Muscle of leg (tissue), 11 donors: Measurements from ENCODE around the gene HIVEP1. TPM values are rescaled to one million over a fixed set of nuclear protein-coding genes. Genes with fewer than 3 reads are reported as not detected.

Experiments used
- DNase-seq: peaks from one replicate; pipeline ENCODE4 v3.0.0; 2013
- H3K27ac ChIP-seq: one replicate; pipeline ENCODE4 v1.5.1; 2013; ENCODE audit warnings: mild to moderate bottlenecking, low read length, control low read depth
- H3K27me3 ChIP-seq: one replicate; pipeline ENCODE4 v1.6.1; 2013; ENCODE audit warnings: low read length; ENCODE audit not compliant: control insufficient read depth, insufficient read depth
- H3K36me3 ChIP-seq: one replicate; pipeline ENCODE4 v1.6.1; 2013; ENCODE audit warnings: low read length; ENCODE audit not compliant: control insufficient read depth, insufficient read depth
- H3K4me1 ChIP-seq: one replicate; pipeline ENCODE4 v1.6.1; 2013; ENCODE audit warnings: low read length; ENCODE audit not compliant: control insufficient read depth, insufficient read depth
- H3K4me3 ChIP-seq: one replicate; pipeline ENCODE4 v1.5.1; 2013; ENCODE audit warnings: low read length, control low read depth
- H3K9me3 ChIP-seq: replicated peaks from 2 replicates; pipeline ENCODE4 v1.6.1; 2013; ENCODE audit warnings: low read depth, low read length; ENCODE audit not compliant: control insufficient read depth
- WGBS: methylation state at CpG from one replicate; pipeline ENCODE4 v1.1.5; 2013; ENCODE audit warnings: missing lambda C conversion rate; ENCODE audit not compliant: insufficient coverage; 5-methylcytosine and 5-hydroxymethylcytosine counted together
- polyA plus RNA-seq, 8 donors: library from polyadenylated mRNA; unstranded; fragments of 120-200 nt; gene quantifications; one replicate each; pipeline versions ENCODE4 v1.2.1 to v1.2.3, GENCODE V29; 2013; ENCODE audit warnings: inconsistent platforms in 1 of 8, low replicate concordance in 1 of 8; ENCODE audit not compliant: insufficient read length in 8 of 8, insufficient read depth in 1 of 8
- total RNA-seq: library from RNA; stranded (reverse); fragments of 120-200 nt; gene quantifications from one replicate; pipeline ENCODE4 v1.2.4, GENCODE V29; 2013

Gene HIVEP1
- total and polyA plus RNA-seq, 9 donors = 16.7 to 27.8 (median 20.7) TPM

DNA sequence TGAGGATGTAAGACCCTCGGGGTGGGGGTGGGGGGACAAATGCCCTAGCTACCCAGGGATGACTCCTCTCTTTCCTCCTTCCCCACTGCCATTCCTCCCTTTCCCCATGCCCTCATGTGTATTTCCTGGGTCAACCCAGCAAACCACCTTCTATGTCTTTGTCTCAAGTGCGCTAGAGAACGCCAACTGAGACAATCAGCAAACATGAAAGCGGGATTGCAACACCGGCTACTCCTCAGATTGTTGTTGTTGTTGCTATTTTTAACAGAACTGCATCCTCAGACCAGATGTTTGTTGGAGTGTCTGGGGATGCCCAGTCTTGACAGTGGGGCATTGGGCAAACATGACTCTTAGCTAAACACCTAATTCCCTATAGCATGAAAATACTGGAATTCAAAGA is 39.3 kb upstream of the HIVEP1 start:
- Histone ChIP-seq H3K9me3 (no peaks in the 10 kb centered on the region), H3K4me3 (no peak overlapping the region), H3K27me3 (no peaks in the 10 kb centered on the region), H3K27ac (no peak overlapping the region), H3K36me3 (no peaks in the 10 kb centered on the region), H3K4me1 (no peaks in the 10 kb centered on the region)
- WGBS = no CpG with 5 or more reads among the region's 5 CpGs
- DNase-seq = no peak

DNA sequence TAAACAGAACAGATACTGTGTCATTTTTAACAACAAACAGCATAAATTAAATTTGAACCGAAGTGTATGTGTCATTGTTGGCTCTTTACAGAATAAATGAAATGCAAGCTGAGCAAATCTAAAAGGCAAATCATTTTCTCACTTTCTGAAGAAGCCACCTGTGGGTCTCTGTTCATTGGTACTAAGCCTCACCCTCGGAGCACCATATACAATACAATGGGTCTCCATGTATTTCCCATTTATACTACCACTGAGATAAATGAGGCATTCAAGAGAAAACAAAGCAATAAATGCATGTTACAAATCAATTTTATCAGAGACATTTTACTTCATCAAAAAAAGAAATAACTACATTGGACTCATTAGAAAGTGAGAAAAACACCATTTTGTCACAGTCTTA is 38.9 kb upstream of the HIVEP1 start:
- Histone ChIP-seq H3K9me3 (no peaks in the 10 kb centered on the region), H3K4me1 (no peaks in the 10 kb centered on the region), H3K4me3 (no peak overlapping the region), H3K27ac (no peak overlapping the region), H3K36me3 (no peaks in the 10 kb centered on the region), H3K27me3 (no peaks in the 10 kb centered on the region)
- no CpG with 5 or more reads among the region's 2 CpGs for WGBS
- no peak for DNase-seq

DNA sequence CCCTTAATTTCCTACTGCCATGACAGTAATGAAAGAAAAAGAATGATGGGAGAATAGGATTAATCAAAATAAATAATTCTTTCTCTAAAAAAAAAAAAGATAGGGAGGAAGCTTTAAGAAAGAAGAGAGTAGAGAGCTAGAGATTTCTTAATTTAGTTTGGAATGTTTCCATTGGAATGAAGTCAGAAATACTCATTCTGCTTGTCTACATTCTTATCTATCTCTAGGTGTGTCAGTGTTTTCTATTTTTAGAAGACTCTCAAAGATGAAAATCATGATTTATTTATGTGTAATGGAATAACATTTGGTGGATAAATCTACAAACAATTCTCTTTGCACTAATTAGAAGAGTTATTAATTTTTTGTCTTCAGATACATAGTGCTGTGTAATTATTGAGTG is 38.0 kb upstream of the HIVEP1 start:
- Histone ChIP-seq H3K4me1 (no peaks in the 10 kb centered on the region), H3K36me3 (no peaks in the 10 kb centered on the region), H3K4me3 (no peak overlapping the region), H3K9me3 (no peaks in the 10 kb centered on the region), H3K27ac (no peak overlapping the region), H3K27me3 (no peaks in the 10 kb centered on the region)
- DNase-seq = peak; percentile 20

DNA sequence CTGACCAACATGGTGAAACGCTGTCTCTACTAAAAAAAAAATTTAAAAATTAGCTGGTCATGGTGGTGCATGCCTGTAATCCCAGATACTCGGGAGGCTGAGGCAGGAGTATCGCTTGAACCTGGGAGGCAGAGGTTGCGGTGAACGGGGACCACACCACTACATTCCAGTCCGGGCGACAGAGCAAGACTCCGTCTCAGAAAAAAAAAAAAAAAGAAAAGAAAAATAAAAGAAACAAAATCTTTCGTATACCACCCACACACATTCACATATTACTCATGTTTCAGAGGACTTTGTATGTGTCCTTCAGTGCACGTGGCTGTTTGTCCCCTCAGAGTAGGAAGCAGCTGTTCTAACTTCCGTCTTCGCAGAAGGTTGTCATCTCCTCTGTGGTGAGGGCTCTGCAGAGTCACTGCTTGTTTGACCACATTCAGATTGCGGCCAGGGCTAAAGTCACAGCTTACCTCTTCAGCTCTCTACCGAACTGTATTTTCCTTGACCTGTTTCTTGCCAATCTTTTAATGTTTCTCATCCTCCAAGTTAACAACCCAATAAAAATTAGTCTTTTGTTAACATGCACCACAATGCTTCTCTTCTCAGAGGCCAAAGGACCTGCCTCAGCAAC is 36.6 kb upstream of the HIVEP1 start:
- DNase-seq = peak; percentile 73
- Histone ChIP-seq H3K9me3 (no peaks in the 10 kb centered on the region), H3K27ac (no peak overlapping the region), H3K36me3 (no peaks in the 10 kb centered on the region), H3K4me3 (no peak overlapping the region), H3K4me1 (no peaks in the 10 kb centered on the region), H3K27me3 (no peaks in the 10 kb centered on the region)
- 78% methylated on average over 7 of the region's 14 CpGs for WGBS

DNA sequence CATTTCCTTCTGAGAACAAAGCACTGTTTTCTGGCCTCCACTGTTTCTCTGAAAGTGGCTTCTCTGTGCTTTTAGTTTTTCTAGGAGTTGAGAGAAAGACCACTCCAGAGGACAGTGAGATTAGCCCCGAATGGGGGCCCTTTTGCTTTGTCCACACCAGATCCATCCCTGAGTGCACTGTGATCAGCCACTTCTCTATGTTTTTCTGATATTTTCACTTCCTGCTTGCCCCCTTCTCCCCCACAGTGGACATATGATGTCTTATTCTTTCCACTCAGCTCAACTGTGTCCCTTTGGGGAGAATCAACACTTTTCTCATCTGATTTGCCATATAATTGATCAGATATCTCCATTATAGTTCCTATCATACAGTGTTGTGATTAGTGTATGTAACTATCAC is 35.6 kb upstream of the HIVEP1 start:
- Histone ChIP-seq H3K27me3 (no peaks in the 10 kb centered on the region), H3K4me3 (no peak overlapping the region), H3K4me1 (no peaks in the 10 kb centered on the region), H3K36me3 (no peaks in the 10 kb centered on the region), H3K9me3 (no peaks in the 10 kb centered on the region), H3K27ac (no peak overlapping the region)
- WGBS = 83% methylated on average over 1 of the region's 1 CpG
- DNase-seq = no peak

DNA sequence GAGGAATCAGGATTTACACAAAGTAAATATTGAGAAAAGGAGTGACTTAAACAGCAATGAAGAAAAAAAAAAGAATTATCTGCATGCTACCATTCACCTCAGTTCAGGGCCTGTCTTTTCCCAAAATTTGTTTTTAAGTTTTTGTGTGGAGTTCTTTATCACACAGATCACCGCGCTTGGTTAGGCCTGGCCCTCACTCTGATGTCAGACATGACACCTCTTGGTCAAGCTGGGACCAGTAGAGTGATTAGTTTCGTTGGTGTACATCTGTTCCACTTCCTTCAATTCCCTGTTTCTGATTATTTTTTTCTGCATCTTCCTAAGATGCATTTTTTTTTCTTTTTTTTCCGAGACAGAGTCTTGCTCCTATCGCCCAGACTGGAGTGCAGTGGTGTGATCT is 34.9 kb upstream of the HIVEP1 start:
- H3K9me3 ChIP-seq = no peaks in the 10 kb centered on the region
- H3K27ac ChIP-seq = no peak overlapping the region
- no CpG with 5 or more reads among the region's 5 CpGs for WGBS
- H3K4me3 ChIP-seq = no peak overlapping the region
- no peaks in the 10 kb centered on the region for H3K27me3 ChIP-seq
- no peaks in the 10 kb centered on the region for H3K36me3 ChIP-seq
- DNase-seq = no peak
- H3K4me1 ChIP-seq = no peaks in the 10 kb centered on the region

DNA sequence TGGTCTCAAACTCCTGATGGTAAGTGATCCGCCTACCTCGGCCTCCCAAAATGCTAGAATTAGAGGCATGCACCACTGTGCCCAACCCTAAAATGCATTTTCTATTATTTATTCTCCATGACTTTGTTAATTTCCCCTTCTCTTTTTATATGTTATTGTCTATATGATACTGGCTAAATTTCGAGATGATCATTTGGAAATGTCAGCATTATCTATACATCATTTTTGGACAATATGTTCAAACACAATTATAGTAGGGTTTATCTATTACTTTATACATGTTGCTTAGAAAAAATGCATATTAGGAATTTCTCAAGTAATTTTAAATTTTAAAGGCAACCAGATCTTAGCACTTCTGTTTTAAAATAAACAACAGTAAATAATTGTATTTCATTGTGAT is 34.4 kb upstream of the HIVEP1 start:
- DNase-seq = no peak
- no peak overlapping the region for H3K27ac ChIP-seq
- no peaks in the 10 kb centered on the region for H3K9me3 ChIP-seq
- no peak overlapping the region for H3K4me3 ChIP-seq
- no peaks in the 10 kb centered on the region for H3K4me1 ChIP-seq
- no peaks in the 10 kb centered on the region for H3K27me3 ChIP-seq
- H3K36me3 ChIP-seq = no peaks in the 10 kb centered on the region
- no CpG with 5 or more reads among the region's 3 CpGs for WGBS

DNA sequence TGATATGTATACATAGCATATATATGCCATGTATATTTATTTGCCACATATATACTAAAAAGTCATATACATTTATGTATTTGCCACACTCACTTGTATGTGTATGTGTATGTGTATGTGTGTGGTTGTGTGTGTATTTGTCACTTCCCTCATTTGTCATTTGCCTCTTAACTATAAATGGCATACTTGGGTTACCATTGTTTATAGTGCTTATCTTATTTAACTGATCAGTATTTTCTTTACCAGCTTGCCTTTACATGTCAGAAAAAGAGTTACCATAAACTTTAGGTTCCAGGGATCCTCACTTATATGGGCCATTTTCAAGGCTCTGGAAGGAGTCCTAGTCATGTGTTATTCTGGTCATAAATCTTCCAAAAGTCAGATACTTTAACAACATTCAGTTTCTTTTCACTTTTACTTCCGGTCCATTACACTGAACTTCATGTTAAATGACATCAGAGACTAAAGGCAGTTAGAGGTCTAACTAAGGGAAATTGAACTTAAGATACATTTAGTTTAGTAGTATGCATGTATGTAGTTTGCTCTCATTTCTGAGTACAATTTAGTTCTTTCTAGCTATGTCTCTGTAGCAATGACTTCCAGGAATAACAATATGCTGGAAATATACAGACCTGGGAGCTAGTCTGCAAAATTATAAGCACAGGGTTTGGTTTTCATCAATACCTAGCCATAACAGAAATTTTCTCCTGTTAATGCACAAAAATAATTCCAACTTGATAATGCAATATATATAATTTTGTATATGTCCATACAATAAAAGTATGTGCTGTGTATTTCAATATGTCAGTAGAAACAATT is 33.7 kb upstream of the HIVEP1 start:
- no peak for DNase-seq
- Histone ChIP-seq H3K27me3 (no peaks in the 10 kb centered on the region), H3K4me3 (no peak overlapping the region), H3K4me1 (no peaks in the 10 kb centered on the region), H3K27ac (no peak overlapping the region), H3K9me3 (no peaks in the 10 kb centered on the region), H3K36me3 (no peaks in the 10 kb centered on the region)
- no CpG with 5 or more reads among the region's 1 CpG for WGBS

DNA sequence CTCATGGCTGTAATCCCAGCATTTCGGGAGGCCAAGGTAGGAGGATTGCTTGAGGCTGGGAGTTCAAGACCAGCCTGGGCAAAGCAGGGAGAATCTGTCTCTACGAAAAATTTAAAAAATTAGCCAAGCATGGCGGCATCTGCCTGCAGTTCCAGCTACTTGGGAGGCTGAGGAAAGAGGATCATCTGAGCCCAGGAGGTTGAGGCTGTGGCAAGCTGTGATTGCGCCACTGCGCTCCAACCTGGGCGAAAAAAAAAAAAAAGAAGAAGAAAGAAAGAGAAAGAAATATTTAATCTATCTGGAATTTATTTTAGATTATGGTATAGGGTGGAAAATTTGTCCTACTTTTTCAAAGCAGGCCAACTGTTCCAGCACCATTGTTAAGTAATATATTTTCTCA is 32.2 kb upstream of the HIVEP1 start:
- WGBS = 86% methylated on average over 3 of the region's 6 CpGs

DNA sequence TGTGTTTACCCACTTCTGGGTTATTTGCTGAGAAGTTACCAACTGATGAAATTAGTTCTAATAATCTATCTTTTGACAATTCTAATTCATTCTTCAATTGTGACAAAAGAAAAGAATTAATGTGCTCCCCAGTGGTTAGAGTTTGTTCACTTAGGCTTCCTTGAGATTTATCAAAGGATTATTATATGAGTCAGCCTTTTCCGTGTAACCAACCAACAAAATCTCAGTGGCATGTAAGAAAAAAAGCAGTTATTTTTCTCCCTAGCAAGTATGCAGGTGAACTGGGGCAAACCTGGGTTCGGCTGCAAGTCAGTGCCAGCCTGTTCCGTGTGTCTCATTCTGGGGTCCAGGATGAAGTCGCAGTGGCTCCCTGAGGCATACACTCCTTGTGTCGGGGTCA is 28.8 kb upstream of the HIVEP1 start:
- Histone ChIP-seq H3K36me3 (no peaks in the 10 kb centered on the region), H3K27ac (no peak overlapping the region), H3K4me1 (no peaks in the 10 kb centered on the region), H3K9me3 (no peaks in the 10 kb centered on the region), H3K27me3 (no peaks in the 10 kb centered on the region), H3K4me3 (no peak overlapping the region)
- 73% methylated on average over 2 of the region's 5 CpGs for WGBS
- DNase-seq = no peak

More for the DNA sequence above, 32.2 kb upstream of the HIVEP1 start:
- Histone ChIP-seq H3K27me3 (no peaks in the 10 kb centered on the region), H3K27ac (no peak overlapping the region), H3K4me1 (no peaks in the 10 kb centered on the region), H3K4me3 (no peak overlapping the region), H3K36me3 (no peaks in the 10 kb centered on the region), H3K9me3 (no peaks in the 10 kb centered on the region)
- no peak for DNase-seq
